ENCODE measurements around the gene NOP53.
"Not testable (repeated sequence)": the region's sequence is repeated elsewhere in the genome, so short reads cannot be mapped to it uniquely, and the experiment has no call there.

- not testable (repeated sequence) for TF ChIP-seq CTCF (IDR thresholded peaks at IDR 0.05; ENCODE audit: insufficient read depth, low read depth, low read length); EZH2 (IDR thresholded peaks at IDR 0.05; ENCODE audit: insufficient read depth, low read length)
Measured at GRCh38 chr19:47746129-47746528, 783 bp downstream of the NOP53 start.

All from astrocyte (in vitro differentiated cells and primary cell).